HepG2 (cell line): ENCODE results near the gene MTO1. TPM values are rescaled to one million over a fixed set of nuclear protein-coding genes. Genes with fewer than 3 reads are reported as not detected.

Experiments used
- FOXA1 ChIP-seq, 2 experiments: fragments of 450-650 bp in 1 of 2; sonication (generic) in 1 of 2; formaldehyde crosslinking in 1 of 2; IDR thresholded peaks; 2 replicates each; pipeline versions ENCODE4 v1.4.0 to v1.6.1; 2016 to 2020; ENCODE audit warnings: missing genetic modification reagents in 1 of 2
- HNRNPK ChIP-seq: fragments of 200-400 bp; formaldehyde crosslinking; IDR thresholded peaks from 2 replicates; pipeline ENCODE4 v1.6.1; 2018; ENCODE audit warnings: low read length, low read depth, moderate library complexity, mild to moderate bottlenecking; ENCODE audit not compliant: poor library complexity, severe bottlenecking
- PBX2 ChIP-seq: IDR thresholded peaks from 2 replicates; pipeline ENCODE4 v1.6.1; 2016; ENCODE audit warnings: control low read depth
- RAD21 ChIP-seq: fragments of 450-650 bp; formaldehyde crosslinking; IDR thresholded peaks from 2 replicates; pipeline ENCODE4 v1.5.0; 2020; ENCODE audit warnings: mild to moderate bottlenecking
- RCOR2 ChIP-seq: IDR thresholded peaks from 2 replicates; pipeline ENCODE4 v1.6.1; 2016; ENCODE audit warnings: missing biosample characterization, missing genetic modification reagents
- SCMH1 ChIP-seq: sonication (generic); formaldehyde crosslinking; IDR thresholded peaks from 2 replicates; pipeline ENCODE4 v1.9.0; 2021; ENCODE audit warnings: missing genetic modification reagents, mild to moderate bottlenecking, borderline replicate concordance
- U2AF2 ChIP-seq: fragments of 200-400 bp; formaldehyde crosslinking; IDR thresholded peaks from 2 replicates; pipeline ENCODE4 v1.6.1; 2017; ENCODE audit warnings: low read depth, mild to moderate bottlenecking, low read length
- ZFP37 ChIP-seq: sonication (generic); formaldehyde crosslinking; IDR thresholded peaks from 2 replicates; pipeline ENCODE4 v1.4.0; 2020; ENCODE audit warnings: missing genetic modification reagents, borderline replicate concordance
- ZFP62 ChIP-seq: sonication (generic); formaldehyde crosslinking; IDR thresholded peaks from 2 replicates; pipeline ENCODE4 v1.4.0; 2020; ENCODE audit warnings: missing genetic modification reagents
- ZNF10 ChIP-seq: sonication (generic); formaldehyde crosslinking; IDR thresholded peaks from 2 replicates; pipeline ENCODE4 v1.4.0; 2020; ENCODE audit warnings: mild to moderate bottlenecking, low read depth, missing genetic modification reagents, borderline replicate concordance
- ZNF124 ChIP-seq: sonication (generic); formaldehyde crosslinking; IDR thresholded peaks from 2 replicates; pipeline ENCODE4 v1.4.0; 2020; ENCODE audit warnings: missing genetic modification reagents
- ZNF20 ChIP-seq: sonication (generic); formaldehyde crosslinking; IDR thresholded peaks from 2 replicates; pipeline ENCODE4 v1.4.0; 2020; ENCODE audit warnings: mild to moderate bottlenecking, moderate library complexity, missing genetic modification reagents
- ZNF276 ChIP-seq: sonication (generic); formaldehyde crosslinking; IDR thresholded peaks from 2 replicates; pipeline ENCODE4 v1.4.0; 2020; ENCODE audit warnings: mild to moderate bottlenecking, low read depth, missing genetic modification reagents
- ZNF282 ChIP-seq: fragments of 450-650 bp; IDR thresholded peaks from 2 replicates; pipeline ENCODE4 v1.6.1; 2018; ENCODE audit not compliant: partially characterized antibody
- ZNF83 ChIP-seq: sonication (generic); formaldehyde crosslinking; IDR thresholded peaks from 2 replicates; pipeline ENCODE4 v1.4.0; 2020; ENCODE audit warnings: missing genetic modification reagents, mild to moderate bottlenecking, borderline replicate concordance
- polyA plus RNA-seq, 8 experiments: library from polyadenylated mRNA; depleted of rRNA in 3 of 8; stranded (reverse) in 7 of 8; unstranded in 1 of 8; fragments of >200 nt; fragmentation: Illumina TruSeq in 4 of 8; extraction: Trizol in 4 of 8; gene quantifications; 2 replicates each; pipeline versions ENCODE4 v1.2.1 to v1.2.3, GENCODE V29; 2011 to 2016; ENCODE audit warnings: low read depth in 4 of 8, missing spikeins in 1 of 8, mixed read lengths in 1 of 8; ENCODE audit not compliant: insufficient read depth in 1 of 8
- total RNA-seq, 5 experiments: library from RNA; depleted of rRNA; stranded (reverse); fragments of >200 nt; fragmentation: Illumina TruSeq; extraction: Trizol; gene quantifications; 2 replicates each; pipeline ENCODE4 v1.2.3, GENCODE V29; 2016; ENCODE audit warnings: low read depth in 1 of 5
- TF ChIP-seq, protein P1 (sequence below): sonication (generic); formaldehyde crosslinking; IDR thresholded peaks from 2 replicates; pipeline ENCODE4 v1.4.0; 2020; ENCODE audit warnings: missing genetic modification reagents
- TF ChIP-seq, protein P2 (sequence below): sonication (generic); formaldehyde crosslinking; IDR thresholded peaks from 2 replicates; pipeline ENCODE4 v1.9.0; 2021; ENCODE audit warnings: missing genetic modification reagents, borderline replicate concordance

MTO1 gene
- total and polyA plus RNA-seq, 2 of the 13 experiments (the other 11 are each of a cell fraction or from before 2014, with no cell fraction given), result 21.1 to 45.3 TPM

GRCh38 chr6:73523434-73524123 lies 62.0 kb downstream of the MTO1 start (continued):
- TF ChIP-seq, protein P1, sequence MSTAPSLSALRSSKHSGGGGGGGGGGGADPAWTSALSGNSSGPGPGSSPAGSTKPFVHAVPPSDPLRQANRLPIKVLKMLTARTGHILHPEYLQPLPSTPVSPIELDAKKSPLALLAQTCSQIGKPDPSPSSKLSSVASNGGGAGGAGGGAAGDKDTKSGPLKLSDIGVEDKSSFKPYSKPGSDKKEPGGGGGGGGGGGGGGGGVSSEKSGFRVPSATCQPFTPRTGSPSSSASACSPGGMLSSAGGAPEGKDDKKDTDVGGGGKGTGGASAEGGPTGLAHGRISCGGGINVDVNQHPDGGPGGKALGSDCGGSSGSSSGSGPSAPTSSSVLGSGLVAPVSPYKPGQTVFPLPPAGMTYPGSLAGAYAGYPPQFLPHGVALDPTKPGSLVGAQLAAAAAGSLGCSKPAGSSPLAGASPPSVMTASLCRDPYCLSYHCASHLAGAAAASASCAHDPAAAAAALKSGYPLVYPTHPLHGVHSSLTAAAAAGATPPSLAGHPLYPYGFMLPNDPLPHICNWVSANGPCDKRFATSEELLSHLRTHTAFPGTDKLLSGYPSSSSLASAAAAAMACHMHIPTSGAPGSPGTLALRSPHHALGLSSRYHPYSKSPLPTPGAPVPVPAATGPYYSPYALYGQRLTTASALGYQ (CRISPR knock-in tag), result 0 out of 2 replicates have a peak, but pooled peaks have one; percentile 37
- TF ChIP-seq ZNF10 (no peak), ZNF276 (CRISPR knock-in tag) (peak; percentile 52; the same call in 1 of the 2 replicates), ZNF124 (CRISPR knock-in tag) (no peak), ZNF20 (CRISPR knock-in tag) (no peak), RAD21 (CRISPR knock-in tag) (no peak), HNRNPK (peak; percentile 82), ZNF83 (CRISPR knock-in tag) (no peak), ZNF282 (no peak), ZFP62 (CRISPR knock-in tag) (peak; percentile 27; the same call in 1 of the 2 replicates), RCOR2 (no peak), FOXA1 (IDR thresholded peaks at IDR 0.05) (no peak), FOXA1 (CRISPR knock-in tag; IDR thresholded peaks at IDR 0.05) (peak; percentile 19; the same call in 1 of the 2 replicates), ZFP37 (CRISPR knock-in tag) (no peak), U2AF2 (no peak), SCMH1 (CRISPR knock-in tag) (no peak), PBX2 (CRISPR knock-in tag) (no peak)
- TF ChIP-seq, protein P2, sequence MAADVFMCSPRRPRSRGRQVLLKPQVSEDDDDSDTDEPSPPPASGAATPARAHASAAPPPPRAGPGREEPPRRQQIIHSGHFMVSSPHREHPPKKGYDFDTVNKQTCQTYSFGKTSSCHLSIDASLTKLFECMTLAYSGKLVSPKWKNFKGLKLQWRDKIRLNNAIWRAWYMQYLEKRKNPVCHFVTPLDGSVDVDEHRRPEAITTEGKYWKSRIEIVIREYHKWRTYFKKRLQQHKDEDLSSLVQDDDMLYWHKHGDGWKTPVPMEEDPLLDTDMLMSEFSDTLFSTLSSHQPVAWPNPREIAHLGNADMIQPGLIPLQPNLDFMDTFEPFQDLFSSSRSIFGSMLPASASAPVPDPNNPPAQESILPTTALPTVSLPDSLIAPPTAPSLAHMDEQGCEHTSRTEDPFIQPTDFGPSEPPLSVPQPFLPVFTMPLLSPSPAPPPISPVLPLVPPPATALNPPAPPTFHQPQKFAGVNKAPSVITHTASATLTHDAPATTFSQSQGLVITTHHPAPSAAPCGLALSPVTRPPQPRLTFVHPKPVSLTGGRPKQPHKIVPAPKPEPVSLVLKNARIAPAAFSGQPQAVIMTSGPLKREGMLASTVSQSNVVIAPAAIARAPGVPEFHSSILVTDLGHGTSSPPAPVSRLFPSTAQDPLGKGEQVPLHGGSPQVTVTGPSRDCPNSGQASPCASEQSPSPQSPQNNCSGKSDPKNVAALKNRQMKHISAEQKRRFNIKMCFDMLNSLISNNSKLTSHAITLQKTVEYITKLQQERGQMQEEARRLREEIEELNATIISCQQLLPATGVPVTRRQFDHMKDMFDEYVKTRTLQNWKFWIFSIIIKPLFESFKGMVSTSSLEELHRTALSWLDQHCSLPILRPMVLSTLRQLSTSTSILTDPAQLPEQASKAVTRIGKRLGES (CRISPR knock-in tag), result no peak
